DND-41 (cell line): ENCODE data around the gene MCF2L2.

ENCODE experiments used
- ATAC-seq: fragments of 200-7000 bp; cut with Tn5 transposase; 3 replicates; pipeline ENCODE4 v1.9.1; 2021; ENCODE audit warnings: low read depth; ENCODE audit not compliant: insufficient read depth
- DNase-seq: peaks from one replicate; pipeline ENCODE4 v3.0.0-alpha.2; 2020
- H2AFZ ChIP-seq: 2 replicates; pipeline ENCODE4 v1.6.0; 2012; ENCODE audit warnings: low read depth, low read length
- H3K27ac ChIP-seq: 2 replicates; pipeline ENCODE4 v1.5.1; 2012; ENCODE audit warnings: low read length, inconsistent platforms
- H3K27me3 ChIP-seq: fragments of 200-600 bp; sonication (generic); 2 replicates; pipeline ENCODE4 v1.6.0; 2012; ENCODE audit warnings: low read length, mild to moderate bottlenecking, inconsistent platforms; ENCODE audit not compliant: insufficient read depth, poor library complexity
- H3K36me3 ChIP-seq: 2 replicates; pipeline ENCODE4 v1.5.1; 2012; ENCODE audit warnings: low read length, inconsistent platforms; ENCODE audit not compliant: insufficient read depth
- H3K4me1 ChIP-seq: 2 replicates; pipeline ENCODE4 v1.5.1; 2012; ENCODE audit warnings: mild to moderate bottlenecking, low read length; ENCODE audit not compliant: insufficient read depth
- H3K4me2 ChIP-seq: 2 replicates; pipeline ENCODE4 v1.6.0; 2012; ENCODE audit warnings: mild to moderate bottlenecking, moderate library complexity, low read length, inconsistent platforms; ENCODE audit not compliant: insufficient read depth
- H3K4me3 ChIP-seq, 2 experiments: fragments of 200-600 bp in 1 of 2; shearing (Covaris generic) in 1 of 2; 2 replicates each; pipeline ENCODE4 v1.5.1; 2012 to 2016; ENCODE audit warnings: inconsistent platforms in 2 of 2, low read length in 2 of 2, mild to moderate bottlenecking in 2 of 2, low read depth in 1 of 2, moderate library complexity in 1 of 2
- H3K79me2 ChIP-seq: 2 replicates; pipeline ENCODE4 v1.6.0; 2012; ENCODE audit warnings: low read length, inconsistent platforms; ENCODE audit not compliant: insufficient read depth
- H3K9ac ChIP-seq: 2 replicates; pipeline ENCODE4 v1.6.0; 2012; ENCODE audit warnings: low read depth, mild to moderate bottlenecking, inconsistent platforms, low read length, moderate library complexity
- H3K9me3 ChIP-seq: 2 replicates; pipeline ENCODE4 v1.5.1; 2012; ENCODE audit warnings: low read length, moderate library complexity, mild to moderate bottlenecking, inconsistent platforms; ENCODE audit not compliant: insufficient read depth, severe bottlenecking
- H4K20me1 ChIP-seq: 2 replicates; pipeline ENCODE4 v1.6.0; 2012; ENCODE audit warnings: low read length; ENCODE audit not compliant: insufficient read depth
- CTCF ChIP-seq: IDR thresholded peaks from 2 replicates; pipeline ENCODE4 v1.5.1; 2012; ENCODE audit warnings: borderline replicate concordance, low read length, moderate library complexity, mild to moderate bottlenecking; ENCODE audit not compliant: poor library complexity, severe bottlenecking; ENCODE audit errors: extremely low read depth
- EZH2 ChIP-seq: IDR thresholded peaks from 3 replicates; pipeline ENCODE4 v1.6.1; 2012; ENCODE audit warnings: borderline replicate concordance, low read depth, mild to moderate bottlenecking, moderate library complexity, low read length, inconsistent platforms; ENCODE audit not compliant: severe bottlenecking

The MCF2L2 gene

GRCh38 chr3:183142199-183142598 is 286.2 kb downstream of the MCF2L2 start:
- no peak for ATAC-seq
- Histone ChIP-seq H3K9me3 (no peaks in the 10 kb centered on the region), H3K4me2 (no peak overlapping the region), H2AFZ (no peak overlapping the region), H3K4me1 (no peaks in the 10 kb centered on the region), H3K27ac (no peak overlapping the region), H3K36me3 (no peaks in the 10 kb centered on the region), H3K27me3 (peaks cover 8% of the 10 kb centered on the region), H3K79me2 (no peaks in the 10 kb centered on the region), H3K4me3 (no peak overlapping the region), H3K9ac (no peak overlapping the region), H4K20me1 (no peaks in the 10 kb centered on the region)
- DNase-seq = no peak
- TF ChIP-seq EZH2 = no peak
- no peak for TF ChIP-seq CTCF

GRCh38 chr3:183134844-183135243 is 293.6 kb downstream of the MCF2L2 start:
- no peaks in the 10 kb centered on the region for H4K20me1 ChIP-seq
- no peak overlapping the region for H3K4me2 ChIP-seq
- no peak overlapping the region for H3K9ac ChIP-seq
- H3K27ac ChIP-seq = no peak overlapping the region
- H3K79me2 ChIP-seq = no peaks in the 10 kb centered on the region
- H3K27me3 ChIP-seq = peaks cover 11% of the 10 kb centered on the region
- no peaks in the 10 kb centered on the region for H3K9me3 ChIP-seq
- no peak overlapping the region for H2AFZ ChIP-seq
- TF ChIP-seq EZH2 (no peak), CTCF (no peak)
- DNase-seq (no peak), ATAC-seq (no peak)
- no peaks in the 10 kb centered on the region for H3K36me3 ChIP-seq
- H3K4me1 ChIP-seq = no peaks in the 10 kb centered on the region
- no peak overlapping the region for H3K4me3 ChIP-seq

GRCh38 chr3:183132409-183132808 is 296.0 kb downstream of the MCF2L2 start:
- H4K20me1 ChIP-seq = no peaks in the 10 kb centered on the region
- no peaks in the 10 kb centered on the region for H3K36me3 ChIP-seq
- ATAC-seq (no peak), DNase-seq (no peak)
- no peaks in the 10 kb centered on the region for H3K79me2 ChIP-seq
- H3K9me3 ChIP-seq = peaks cover 7% of the 10 kb centered on the region
- H3K4me3 ChIP-seq = no peak overlapping the region
- no peak overlapping the region for H3K4me2 ChIP-seq
- H3K27ac ChIP-seq = no peak overlapping the region
- peaks cover 8% of the 10 kb centered on the region for H3K27me3 ChIP-seq
- no peak for TF ChIP-seq CTCF
- no peak for TF ChIP-seq EZH2
- no peaks in the 10 kb centered on the region for H3K4me1 ChIP-seq
- H3K9ac ChIP-seq = no peak overlapping the region
- no peak overlapping the region for H2AFZ ChIP-seq

- Histone ChIP-seq H3K9me3 (peaks cover 7% of the 10 kb centered on the region), H3K36me3 (no peaks in the 10 kb centered on the region), H3K79me2 (no peaks in the 10 kb centered on the region), H3K4me2 (no peak overlapping the region), H3K27ac (no peak overlapping the region), H2AFZ (no peak overlapping the region), H3K4me3 (no peak overlapping the region), H3K9ac (no peak overlapping the region), H4K20me1 (no peaks in the 10 kb centered on the region), H3K4me1 (no peaks in the 10 kb centered on the region), H3K27me3 (peaks cover 8% of the 10 kb centered on the region)
- ATAC-seq (no peak), DNase-seq (no peak)
- no peak for TF ChIP-seq CTCF
- no peak for TF ChIP-seq EZH2
Observed at GRCh38 chr3:183131735-183132134, 296.7 kb downstream of the MCF2L2 start.
